ENCODE measurements around the gene ITSN1.

The ITSN1 gene

DNA sequence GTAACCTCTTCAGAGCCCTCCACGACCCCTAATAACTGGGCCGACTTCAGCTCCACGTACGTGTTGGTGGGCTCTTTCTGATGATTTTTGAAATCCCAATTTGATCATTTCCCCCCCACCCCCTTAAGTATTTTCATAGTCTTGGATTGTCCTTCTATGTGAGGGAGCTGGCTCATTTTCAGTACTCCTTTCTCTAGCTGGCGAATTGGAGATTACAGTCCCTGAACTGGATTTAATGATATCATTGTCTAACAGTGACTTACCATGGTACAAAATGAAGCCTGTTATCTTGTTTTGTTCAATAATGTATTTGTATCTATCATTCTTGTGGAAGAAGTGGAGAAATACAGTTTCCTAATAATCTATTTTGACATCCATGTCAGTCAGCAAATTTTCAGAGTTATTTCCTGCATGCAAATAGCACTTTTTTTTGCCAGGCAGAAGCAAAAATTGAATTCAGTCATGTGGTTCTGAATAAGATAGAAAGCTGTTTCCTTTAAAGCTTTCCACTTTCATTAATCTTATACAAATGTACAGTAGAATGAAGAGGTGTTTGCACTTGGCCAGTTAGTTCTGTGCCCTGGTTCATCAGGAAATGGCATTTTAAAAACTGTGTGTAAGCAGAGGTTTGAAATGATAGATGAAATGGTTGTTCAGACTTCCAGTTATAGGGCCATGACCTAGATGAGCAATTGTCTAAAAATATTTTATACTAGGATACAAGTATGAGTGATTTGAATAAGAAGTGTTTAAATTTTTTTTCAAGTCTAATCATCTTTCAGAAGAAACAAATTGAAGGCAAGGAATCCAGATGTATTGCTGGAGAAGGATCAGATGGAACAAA is 169.1 kb downstream of the ITSN1 start:
- no peak for DNase-seq (ENCODE audit: low spot score)

DNA sequence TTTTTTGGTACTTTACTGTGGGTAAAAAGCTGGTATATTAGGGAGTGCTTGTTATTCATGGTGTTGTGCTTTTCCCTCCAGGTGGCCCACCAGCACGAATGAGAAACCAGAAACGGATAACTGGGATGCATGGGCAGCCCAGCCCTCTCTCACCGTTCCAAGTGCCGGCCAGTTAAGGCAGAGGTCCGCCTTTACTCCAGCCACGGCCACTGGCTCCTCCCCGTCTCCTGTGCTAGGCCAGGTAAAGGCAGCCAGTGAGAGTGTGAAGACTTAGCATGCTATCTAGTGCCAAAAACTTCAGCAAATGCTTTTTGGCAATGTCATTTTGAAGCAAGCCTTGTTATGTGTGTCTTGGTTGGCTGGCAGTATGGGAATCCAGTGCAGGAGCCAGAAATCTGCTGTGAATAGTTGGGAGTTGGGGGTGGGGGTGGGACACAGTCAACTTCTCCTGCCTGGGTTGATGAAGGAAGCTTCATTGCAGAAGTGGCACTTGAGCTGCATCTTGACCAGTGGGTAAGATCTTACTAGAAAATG is 171.6 kb downstream of the ITSN1 start:
- no peak for DNase-seq (ENCODE audit: low spot score)

DNA sequence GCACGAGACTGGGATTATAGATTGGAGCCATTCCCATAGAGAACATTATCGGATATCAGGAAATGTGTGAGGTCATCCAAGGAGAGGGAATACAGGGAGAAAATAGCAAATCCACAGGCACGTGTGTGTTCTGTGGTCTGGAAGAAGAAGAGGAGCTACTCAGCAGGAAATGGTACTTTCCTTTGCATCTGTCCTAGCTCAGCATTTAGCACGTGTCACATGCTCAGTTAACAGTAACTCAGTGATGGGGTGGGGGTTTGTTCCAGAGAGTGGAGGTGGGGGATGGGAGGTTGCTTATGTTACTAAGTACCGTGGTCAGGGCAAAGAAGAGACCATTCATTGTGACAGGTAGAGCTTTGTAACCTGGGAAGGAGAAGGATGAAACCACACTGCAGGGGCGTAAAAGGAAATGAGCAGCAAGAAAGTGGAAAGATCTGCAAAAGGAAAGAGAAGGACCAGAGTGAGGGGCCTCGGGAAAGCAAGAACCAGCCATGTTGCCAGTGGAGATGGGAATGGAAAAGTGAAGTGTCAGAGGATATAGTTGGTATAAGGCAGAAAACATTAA is 172.9 kb downstream of the ITSN1 start:
- peak; percentile 30 for DNase-seq (ENCODE audit: low spot score)

DNA sequence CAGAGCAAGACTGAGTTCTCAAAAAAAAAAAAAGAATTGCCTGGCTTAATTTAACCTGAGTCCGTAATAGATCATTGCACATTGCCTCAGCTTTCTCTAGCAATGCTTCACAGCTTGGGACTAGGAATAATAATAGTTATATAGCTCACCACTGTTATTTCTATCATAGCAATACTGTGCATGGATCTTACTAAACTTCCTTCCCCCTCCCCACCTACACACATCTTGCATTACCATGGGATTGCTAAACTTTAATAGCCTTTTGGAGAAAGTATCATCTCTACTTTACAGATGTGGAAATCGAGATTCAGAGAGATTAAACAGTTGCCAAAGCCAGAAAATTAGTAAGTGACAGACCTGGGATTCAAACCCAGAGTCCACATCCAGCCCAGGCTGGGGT is 173.9 kb downstream of the ITSN1 start:
- DNase-seq (ENCODE audit: low spot score), result no peak

DNA sequence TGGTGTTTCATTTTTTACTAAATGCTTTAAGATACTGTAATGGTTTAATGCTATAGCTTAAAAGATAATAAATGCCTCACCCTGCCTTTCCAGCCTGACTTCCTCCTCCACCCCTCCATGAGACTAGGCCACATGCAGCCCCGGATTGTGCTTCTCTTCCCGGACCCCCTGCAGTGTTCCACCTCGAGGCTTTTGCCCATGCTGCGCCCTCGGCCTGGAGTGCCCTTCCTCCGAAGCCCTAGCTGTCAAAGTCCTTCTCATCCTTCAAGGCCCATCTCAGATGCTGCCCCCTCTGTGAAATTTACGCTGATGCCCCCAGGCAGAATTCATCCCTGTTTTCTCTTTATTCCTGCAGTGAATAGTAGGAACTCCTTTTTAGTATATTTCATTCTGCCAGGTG is 174.8 kb downstream of the ITSN1 start:
- no peak for DNase-seq (ENCODE audit: low spot score)

DNA sequence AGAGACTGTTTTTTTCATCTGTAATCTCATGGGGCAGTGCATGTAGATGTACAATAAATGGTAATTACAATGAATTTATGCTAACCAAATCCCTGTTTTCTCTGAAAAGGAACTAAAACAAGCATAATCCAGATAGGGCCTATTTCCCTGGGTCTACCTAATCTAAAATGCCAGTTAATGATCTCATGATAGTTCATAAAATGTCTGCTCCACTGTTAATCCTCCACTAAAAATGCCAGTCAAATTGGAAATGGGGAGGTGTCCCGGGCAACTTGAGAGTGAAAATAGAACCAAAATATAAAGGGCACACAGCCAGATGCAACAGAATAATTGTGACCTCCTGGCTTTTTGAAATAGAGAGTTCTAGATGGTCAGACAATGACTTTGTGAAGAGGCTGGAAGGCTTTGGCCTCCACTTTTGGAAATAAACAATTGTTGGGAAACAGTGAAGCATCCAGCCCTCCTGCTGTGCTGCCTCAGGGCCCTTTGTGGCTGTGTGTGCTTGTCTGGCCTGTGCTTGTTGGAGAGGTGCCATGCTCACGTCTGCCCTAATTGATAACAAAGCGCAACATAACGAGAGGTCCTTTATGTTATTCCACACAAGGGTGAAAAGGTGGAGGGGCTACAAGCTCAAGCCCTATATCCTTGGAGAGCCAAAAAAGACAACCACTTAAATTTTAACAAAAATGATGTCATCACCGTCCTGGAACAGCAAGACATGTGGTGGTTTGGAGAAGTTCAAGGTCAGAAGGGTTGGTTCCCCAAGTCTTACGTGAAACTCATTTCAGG is 175.6 kb downstream of the ITSN1 start:
- DNase-seq (ENCODE audit: low spot score), result no peak

DNA sequence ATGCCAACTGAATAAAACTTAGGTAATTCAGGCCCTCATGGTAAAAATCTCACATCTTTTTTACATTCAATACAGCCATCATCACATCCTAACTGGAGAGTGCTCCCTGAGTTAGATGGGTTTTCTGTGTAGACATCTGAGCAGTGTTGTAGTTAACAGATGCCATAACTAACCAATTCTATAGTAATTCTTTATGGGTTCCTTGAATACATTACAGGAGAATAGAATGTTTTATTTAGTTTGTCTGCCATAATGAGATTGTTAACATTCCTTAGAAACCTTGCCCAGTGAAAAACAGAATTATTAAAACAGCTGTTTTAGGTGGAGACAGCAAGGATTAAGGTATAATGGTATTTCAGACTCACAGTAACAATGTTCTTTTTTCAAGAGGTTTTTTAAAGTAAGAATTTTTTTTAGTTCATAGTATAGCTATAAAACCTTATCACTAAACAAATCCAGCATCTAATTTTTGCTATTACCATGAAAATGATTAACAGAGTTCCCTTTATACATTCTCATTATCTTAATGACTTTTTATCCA is 178.0 kb downstream of the ITSN1 start:
- no peak for DNase-seq (ENCODE audit: low spot score)

DNA sequence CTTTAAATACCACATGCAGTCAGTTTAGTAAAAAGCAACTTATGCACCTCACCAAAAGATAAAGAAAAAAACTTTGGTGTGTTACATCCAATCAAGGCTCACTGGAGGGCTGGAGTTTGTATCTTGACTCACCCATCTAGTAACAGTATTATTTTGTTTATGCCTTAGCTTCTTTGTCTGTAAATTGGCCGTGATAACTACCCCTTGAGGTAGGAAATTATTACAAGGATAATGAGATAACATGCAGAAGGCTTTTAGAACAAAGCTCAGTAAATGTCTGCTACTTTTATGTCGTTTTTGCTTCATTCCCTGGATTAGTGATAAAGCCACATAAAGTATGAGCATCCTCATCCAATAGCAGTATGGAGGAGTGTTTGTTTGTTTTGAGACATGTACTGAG is 178.5 kb downstream of the ITSN1 start:
- no peak for DNase-seq (ENCODE audit: low spot score)

DNA sequence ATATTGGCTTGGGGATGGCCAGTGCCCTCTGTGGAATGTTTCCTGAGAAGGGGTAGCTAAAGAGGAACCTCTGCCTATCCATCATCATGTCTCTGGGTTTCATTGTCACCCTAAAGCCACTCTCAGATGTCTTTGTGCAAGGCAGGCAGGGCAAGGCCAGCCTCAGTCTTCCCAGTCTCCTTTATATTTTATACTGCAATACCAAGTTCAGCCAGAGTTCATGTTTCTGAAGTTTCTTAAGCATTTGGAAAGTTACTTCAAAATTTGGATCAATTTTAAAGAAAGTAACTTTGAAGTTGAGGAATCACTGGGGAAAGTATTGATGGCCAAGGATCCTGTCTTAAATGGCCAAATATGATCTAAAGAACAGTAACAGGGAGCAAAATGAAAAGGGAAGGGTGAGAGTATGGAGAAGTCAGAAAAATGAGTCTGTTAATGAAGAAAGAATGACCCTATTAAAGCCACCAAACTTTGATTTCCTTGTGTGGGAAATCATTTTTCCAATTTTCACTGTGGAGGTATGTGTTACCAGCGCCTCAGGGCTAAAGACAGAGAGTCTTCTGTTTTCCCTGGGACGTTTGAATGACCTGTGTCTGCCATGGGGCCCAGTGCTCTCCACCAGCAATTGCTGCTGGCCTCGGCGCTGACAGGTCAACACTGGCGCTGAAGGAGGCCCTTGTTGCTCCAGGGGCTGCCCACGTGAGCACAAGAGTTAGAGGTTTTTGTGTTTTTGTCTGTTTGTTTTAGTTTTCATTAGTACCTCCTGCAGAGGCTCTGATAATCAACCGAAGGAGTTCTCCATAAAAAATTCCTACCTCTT is 179.4 kb downstream of the ITSN1 start:
- DNase-seq (ENCODE audit: low spot score), result no peak

DNA sequence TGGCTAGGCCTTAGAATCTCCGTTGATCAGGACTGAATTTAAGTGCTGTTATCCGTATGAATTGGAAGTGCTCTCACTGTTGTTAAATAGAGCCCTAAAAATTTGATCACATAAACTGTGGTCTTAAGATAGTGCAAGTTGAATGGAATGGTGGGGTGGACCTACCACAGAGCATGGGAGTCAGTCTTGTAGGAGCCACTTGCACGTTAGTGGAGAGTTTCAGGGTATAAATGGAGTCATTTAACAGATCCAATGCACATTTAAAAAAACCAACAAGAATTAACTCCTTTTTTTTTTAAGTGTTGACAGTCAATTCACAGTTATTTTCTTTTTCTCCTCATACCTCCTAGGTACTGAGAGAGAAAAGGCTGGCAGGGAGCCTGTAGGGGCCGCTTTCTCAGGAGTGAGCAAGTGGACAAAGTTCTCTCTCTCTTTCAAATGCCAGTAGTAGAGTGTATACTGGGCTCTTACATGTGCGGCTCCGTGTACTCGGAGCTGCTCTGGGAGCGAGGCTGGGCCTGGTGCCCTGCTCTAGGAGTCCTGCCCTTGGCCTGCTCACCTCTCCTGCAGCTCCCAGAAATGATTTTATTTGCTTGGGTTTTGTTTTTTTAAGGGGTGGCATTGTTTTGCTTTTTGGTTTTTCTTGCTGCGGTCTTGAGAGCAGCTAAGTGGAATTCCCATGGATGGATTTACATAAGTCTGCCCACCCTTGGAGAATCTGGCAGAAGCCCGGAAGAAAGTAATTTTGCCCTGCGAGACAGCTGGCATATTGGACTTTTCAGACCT is 182.0 kb downstream of the ITSN1 start:
- DNase-seq (ENCODE audit: low spot score), result peak; percentile 59

DNA sequence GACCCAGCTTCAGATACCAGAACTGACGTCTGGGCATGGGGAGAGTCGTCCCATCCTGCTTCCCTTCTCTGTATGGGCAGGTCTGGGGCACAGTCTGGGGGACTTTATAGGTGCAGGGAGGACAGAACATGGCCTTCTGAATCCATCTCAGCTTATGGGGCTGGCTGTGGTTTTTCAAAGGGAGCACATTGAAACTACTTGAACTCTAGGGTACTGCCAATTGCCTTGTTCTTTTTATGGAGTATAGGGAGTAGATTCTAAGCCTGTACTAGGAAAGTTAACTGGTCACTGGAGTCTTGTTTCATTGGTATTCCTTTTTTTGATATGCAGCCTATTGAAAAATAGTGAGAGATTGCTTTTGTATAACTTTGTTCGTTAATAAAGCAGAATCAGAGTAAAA is 183.1 kb downstream of the ITSN1 start:
- no peak for DNase-seq (ENCODE audit: low spot score)

DNA sequence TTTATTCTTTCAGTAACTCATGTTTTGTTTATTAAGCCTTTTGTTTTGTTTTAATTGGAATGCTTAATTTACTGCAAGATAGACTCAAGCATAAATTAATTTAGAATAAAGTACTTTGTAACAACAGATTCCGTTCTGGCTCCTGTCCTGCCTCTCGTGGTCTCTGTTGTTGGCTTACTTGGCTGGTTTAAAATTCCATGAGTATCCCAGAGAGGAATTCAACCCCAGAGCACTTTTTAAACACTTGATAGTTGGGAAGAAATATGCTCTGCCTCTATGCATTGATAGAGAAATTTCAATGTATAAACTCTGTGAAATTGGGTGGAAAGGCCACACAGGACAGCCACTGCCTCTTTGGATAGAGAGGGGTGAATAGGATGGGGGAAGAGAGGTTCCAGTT is 183.6 kb downstream of the ITSN1 start:
- DNase-seq (ENCODE audit: low spot score), result peak; percentile 32

DNA sequence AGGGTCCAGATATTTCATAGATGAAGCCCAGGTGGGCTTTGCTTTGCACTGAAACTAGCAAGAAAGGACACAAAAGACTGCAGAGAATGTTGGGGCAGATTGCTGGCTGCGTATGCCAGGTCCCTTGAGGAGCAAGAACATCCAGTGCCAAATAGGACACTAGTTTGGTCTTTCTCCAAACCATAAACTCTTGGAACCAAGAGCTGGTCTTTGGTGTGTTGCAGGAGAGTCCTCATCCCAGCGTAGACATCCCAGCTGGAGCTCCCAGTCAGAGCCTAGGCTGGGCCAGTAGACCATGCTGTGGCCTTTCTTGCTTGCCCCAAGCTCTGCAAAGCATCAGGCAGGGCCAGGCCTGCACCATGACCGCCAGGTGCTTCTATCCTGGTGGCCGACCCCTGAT is 185.8 kb downstream of the ITSN1 start:
- DNase-seq (ENCODE audit: low spot score), result no peak

DNA sequence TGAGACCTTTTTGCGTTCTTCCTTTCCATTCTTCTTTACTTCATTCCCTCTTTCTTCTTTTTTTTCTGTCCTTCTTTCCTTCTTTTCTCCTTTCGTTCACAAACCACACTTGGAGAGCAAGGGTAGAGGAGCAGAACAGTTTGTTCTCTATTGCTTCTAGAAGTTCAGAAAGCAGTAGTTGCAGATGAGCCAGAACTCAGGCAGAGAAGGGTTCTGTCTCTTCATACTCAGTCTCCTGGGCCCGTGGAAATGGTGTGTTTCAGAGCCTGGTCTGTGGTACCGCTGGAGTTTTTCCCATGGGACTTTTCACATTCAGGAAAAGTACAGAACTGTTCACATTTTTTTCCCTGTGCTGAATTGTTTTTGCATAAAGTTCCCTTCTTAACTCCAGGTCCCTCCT is 186.3 kb downstream of the ITSN1 start:
- no peak for DNase-seq (ENCODE audit: low spot score)

DNA sequence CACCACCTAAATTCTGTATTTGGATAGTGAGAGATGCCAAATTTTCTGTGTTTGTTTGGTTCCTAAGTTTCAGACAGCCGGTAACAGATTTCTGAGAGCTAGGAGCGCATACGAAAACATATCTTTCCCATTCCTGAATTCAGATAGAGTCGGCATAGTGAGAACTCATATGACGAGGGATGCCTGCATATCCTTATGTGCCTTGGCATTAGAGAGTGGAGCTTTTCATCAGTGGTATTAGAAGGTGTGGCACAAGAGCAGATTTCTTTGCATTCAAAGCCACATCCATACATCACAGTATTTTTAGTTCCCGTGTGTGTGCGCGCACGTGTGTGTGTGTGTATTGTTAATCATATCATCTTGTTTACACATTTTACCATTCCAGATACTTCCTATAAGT is 187.5 kb downstream of the ITSN1 start:
- no peak for DNase-seq (ENCODE audit: low spot score)

DNA sequence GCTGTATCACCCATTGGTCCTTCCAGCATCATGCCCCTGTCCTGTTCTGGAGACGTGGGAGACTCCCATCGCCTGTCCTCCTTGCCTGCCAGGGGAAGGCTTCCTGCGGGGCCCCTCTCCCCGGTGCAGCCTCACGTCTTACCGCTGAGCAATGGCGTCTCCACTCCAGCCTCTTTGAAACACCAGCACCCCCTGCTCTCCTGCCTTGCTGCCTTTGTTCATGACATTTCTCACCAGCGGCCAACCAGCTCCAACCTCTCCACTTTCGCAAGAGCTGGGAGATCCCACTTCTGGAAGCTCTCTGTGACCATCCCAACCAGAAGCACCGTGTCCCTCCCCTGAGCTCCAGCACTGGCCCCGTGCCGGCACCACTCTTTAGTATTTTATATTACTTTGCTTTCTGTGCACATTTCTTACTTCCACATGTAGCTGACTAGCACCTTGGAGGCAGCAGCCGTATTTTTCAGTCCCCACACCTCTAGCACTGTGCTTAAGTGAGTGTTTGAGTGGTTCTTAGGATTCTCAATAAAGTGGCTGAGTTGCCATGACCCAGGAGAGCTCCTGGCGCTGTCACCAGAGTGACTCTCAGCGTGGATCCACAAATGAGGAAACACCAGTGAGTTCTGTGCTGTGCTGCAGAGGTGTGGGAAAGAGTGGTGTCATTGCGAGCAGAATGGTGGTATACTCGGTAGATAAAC is 189.8 kb downstream of the ITSN1 start:
- DNase-seq (ENCODE audit: low spot score), result no peak

DNA sequence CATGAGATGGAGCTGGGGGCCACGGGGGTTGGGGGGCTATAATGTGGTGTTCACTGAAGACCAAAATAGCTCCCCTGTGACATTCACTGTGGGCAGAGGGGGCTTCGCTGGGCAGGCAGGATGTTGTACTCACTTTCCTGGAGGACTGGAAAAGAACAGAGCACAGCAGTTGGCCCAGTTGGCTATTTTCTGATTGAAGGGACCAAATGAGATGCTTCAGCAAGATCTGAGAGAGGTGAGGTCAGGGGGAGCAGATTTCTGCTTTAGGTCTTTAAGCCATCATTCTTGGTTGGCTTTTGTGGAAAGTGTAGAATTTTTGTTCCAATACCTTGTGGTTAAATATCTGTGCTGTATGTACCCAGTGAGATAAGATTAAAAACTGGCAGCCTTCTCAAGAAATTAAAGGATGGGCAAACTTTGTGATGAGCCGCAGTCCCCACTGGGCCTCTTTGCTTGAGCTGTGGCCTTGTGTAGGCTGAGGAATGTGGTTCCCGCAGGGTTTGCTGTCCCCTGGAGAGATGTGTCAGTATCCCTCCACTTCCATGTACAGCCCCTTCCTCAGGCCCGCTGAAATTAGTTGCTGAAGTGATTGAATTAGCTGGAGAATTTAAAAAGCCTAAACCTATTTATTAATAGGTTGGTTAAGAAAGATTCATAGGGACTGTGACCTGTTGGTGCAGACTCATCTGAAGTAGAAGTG is 192.7 kb downstream of the ITSN1 start:
- DNase-seq (ENCODE audit: low spot score), result no peak

DNA sequence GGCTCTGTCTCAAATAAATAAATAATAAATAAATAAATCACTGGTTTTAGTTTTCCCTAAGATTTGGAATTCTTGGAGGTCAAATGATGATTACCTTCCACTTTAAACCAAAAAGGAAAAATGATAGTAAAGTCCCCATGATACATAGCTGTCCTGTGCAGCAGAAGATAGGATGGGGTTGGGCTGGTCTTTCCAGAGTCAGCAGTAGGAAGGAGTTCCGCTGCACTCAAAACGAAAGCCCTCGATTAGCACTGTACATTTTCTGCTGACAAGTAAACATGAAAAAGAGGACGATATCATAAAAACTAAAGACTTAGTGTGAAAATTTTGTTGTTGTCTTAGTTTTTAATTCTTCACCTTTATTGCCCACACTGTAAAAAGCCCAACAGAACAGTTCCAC is 193.6 kb downstream of the ITSN1 start:
- no peak for DNase-seq (ENCODE audit: low spot score)

DNA sequence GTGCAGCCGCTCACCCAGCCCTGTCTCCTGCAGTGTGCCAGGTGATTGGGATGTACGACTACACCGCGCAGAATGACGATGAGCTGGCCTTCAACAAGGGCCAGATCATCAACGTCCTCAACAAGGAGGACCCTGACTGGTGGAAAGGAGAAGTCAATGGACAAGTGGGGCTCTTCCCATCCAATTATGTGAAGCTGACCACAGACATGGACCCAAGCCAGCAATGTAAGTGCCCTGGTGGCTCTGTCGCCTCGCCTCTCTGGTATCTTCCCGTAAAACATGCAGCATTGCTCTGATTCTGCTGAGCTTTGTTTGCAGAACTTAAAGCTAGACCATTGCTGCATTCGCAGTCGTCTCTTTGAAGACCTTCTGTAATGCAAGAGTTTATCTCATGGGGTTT is 194.1 kb downstream of the ITSN1 start:
- DNase-seq (ENCODE audit: low spot score), result no peak

Data from kidney tubule cell (primary cell).